K562 (cell line): ENCODE measurements around the gene CCDC116. TPM values are rescaled to one million over a fixed set of nuclear protein-coding genes. Genes with fewer than 3 reads are reported as not detected.

Source experiments
- BACH1 ChIP-seq: fragments of 200-800 bp; sonication (Bioruptor generic); IDR thresholded peaks from 2 replicates; pipeline ENCODE4 v1.6.1; 2016; ENCODE audit warnings: missing genetic modification characterization, missing compliant biosample characterization
- CEBPG ChIP-seq, 3 experiments: fragments of 200-800 bp in 1 of 3; sonication (Bioruptor generic) in 1 of 3; sonication (generic) in 1 of 3; formaldehyde crosslinking in 1 of 3; IDR thresholded peaks in 2 of 3; conservative IDR thresholded peaks in 1 of 3; 2 replicates each; pipeline versions ENCODE4 v1.6.1 to v1.8.0; 2016 to 2022; ENCODE audit warnings: missing compliant biosample characterization in 2 of 3, missing genetic modification characterization in 2 of 3, mild to moderate bottlenecking in 1 of 3, missing genetic modification reagents in 1 of 3
- CHD1 ChIP-seq: fragments of 200-600 bp; sonication (generic); IDR thresholded peaks from one replicate; pipeline ENCODE4 v1.6.1; 2012; ENCODE audit warnings: mild to moderate bottlenecking, moderate library complexity, low read length, inconsistent platforms
- ETV1 ChIP-seq: fragments of 450-650 bp; conservative IDR thresholded peaks from 2 replicates; pipeline ENCODE4 v1.6.1; 2016; ENCODE audit warnings: missing genetic modification characterization, control low read depth, low read depth, missing compliant biosample characterization
- GTF2F1 ChIP-seq: IDR thresholded peaks from 2 replicates; pipeline ENCODE4 v1.6.1; 2011; ENCODE audit warnings: low read depth, low read length, improper control_type of control experiment
- HNRNPLL ChIP-seq: fragments of 200-400 bp; formaldehyde crosslinking; IDR thresholded peaks from 2 replicates; pipeline ENCODE4 v1.6.1; 2017; ENCODE audit warnings: low read length, low read depth, mild to moderate bottlenecking; ENCODE audit not compliant: poor library complexity, severe bottlenecking
- HNRNPUL1 ChIP-seq: fragments of 200-400 bp; formaldehyde crosslinking; IDR thresholded peaks from 2 replicates; pipeline ENCODE4 v1.6.1; 2017; ENCODE audit warnings: low read length
- MCM3 ChIP-seq: fragments of 450-650 bp; IDR thresholded peaks from 2 replicates; pipeline ENCODE4 v1.6.1; 2016
- MIER1 ChIP-seq: fragments of 450-650 bp; IDR thresholded peaks from 2 replicates; pipeline ENCODE4 v1.6.1; 2016; ENCODE audit warnings: antibody characterized with exemption, mild to moderate bottlenecking, low read depth
- MTF1 ChIP-seq: fragments of 250-450 bp; sonication (Bioruptor Pico); IDR thresholded peaks from 2 replicates; pipeline ENCODE4 v1.9.0; 2021; ENCODE audit warnings: moderate library complexity, mild to moderate bottlenecking, inconsistent platforms, borderline replicate concordance
- MYC ChIP-seq, 2 experiments: fragments of 250-450 bp in 1 of 2; sonication (Bioruptor Pico) in 1 of 2; IDR thresholded peaks; 2 replicates each; pipeline versions ENCODE4 v1.5.1 to v1.6.1; 2012 to 2021; ENCODE audit warnings: low read depth in 2 of 2, borderline replicate concordance in 1 of 2, improper control_type of control experiment in 1 of 2, low read length in 1 of 2, mild to moderate bottlenecking in 1 of 2, moderate library complexity in 1 of 2
- NFXL1 ChIP-seq: fragments of 450-650 bp; formaldehyde crosslinking; IDR thresholded peaks from 2 replicates; pipeline ENCODE4 v1.4.0; 2021; ENCODE audit warnings: mild to moderate bottlenecking
- NR3C1 ChIP-seq: sonication (generic); formaldehyde crosslinking; IDR thresholded peaks from 2 replicates; pipeline ENCODE4 v1.8.1; 2022; ENCODE audit warnings: missing genetic modification reagents
- PRMT5 ChIP-seq: sonication (generic); formaldehyde crosslinking; IDR thresholded peaks from 2 replicates; pipeline ENCODE4 v1.5.0; 2020; ENCODE audit warnings: missing genetic modification reagents
- SUPT5H ChIP-seq: fragments of 450-650 bp; IDR thresholded peaks from 2 replicates; pipeline ENCODE4 v1.6.1; 2016
- TFAM ChIP-seq: fragments of 250-450 bp; sonication (Bioruptor Pico); conservative IDR thresholded peaks from 2 replicates; pipeline ENCODE4 v1.5.0; 2021; ENCODE audit warnings: mild to moderate bottlenecking, moderate library complexity
- ZFPM2 ChIP-seq: fragments of 250-450 bp; sonication (Bioruptor Pico); IDR thresholded peaks from 2 replicates; pipeline ENCODE4 v1.5.1; 2022; ENCODE audit warnings: mild to moderate bottlenecking
- ZNF23 ChIP-seq: fragments of 250-450 bp; sonication (Bioruptor Pico); IDR thresholded peaks from 2 replicates; pipeline ENCODE4 v1.4.0; 2020; ENCODE audit warnings: mild to moderate bottlenecking
- ZNF354B ChIP-seq: fragments of 250-450 bp; sonication (Bioruptor Pico); IDR thresholded peaks from 2 replicates; pipeline ENCODE4 v1.4.0; 2020
- ZNF408 ChIP-seq: fragments of 250-450 bp; sonication (Bioruptor Pico); IDR thresholded peaks from 2 replicates; pipeline ENCODE4 v1.4.0; 2020; ENCODE audit warnings: low read depth, mild to moderate bottlenecking, moderate library complexity
- ZNF717 ChIP-seq: fragments of 250-450 bp; sonication (Bioruptor Pico); IDR thresholded peaks from 2 replicates; pipeline ENCODE4 v1.5.0; 2021
- ZNF764 ChIP-seq: fragments of 250-450 bp; sonication (Bioruptor Pico); IDR thresholded peaks from 2 replicates; pipeline ENCODE4 v1.4.0; 2020; ENCODE audit warnings: low read depth, mild to moderate bottlenecking, moderate library complexity
- polyA plus RNA-seq, 8 experiments: library from polyadenylated mRNA; depleted of rRNA in 4 of 8; stranded (reverse) in 5 of 8; unstranded in 3 of 8; fragments of >200 nt; fragmentation: Nextera tagmentation in 2 of 8; fragmentation: Illumina TruSeq in 1 of 8; extraction: Ambion mirVana in 2 of 8; extraction: Trizol in 1 of 8; gene quantifications; 2 replicates each; pipeline versions ENCODE4 v1.2.1 to v1.2.3, GENCODE V29; 2011 to 2014; ENCODE audit warnings: inconsistent platforms in 1 of 8, missing spikeins in 1 of 8
- total RNA-seq, 7 experiments: library from RNA; depleted of rRNA in 6 of 7; stranded (reverse); fragments of >200 nt in 6 of 7; fragmentation: Illumina TruSeq in 2 of 7; extraction: Trizol in 2 of 7; gene quantifications; 2 replicates each; pipeline versions ENCODE4 v1.2.1 to v1.2.3, GENCODE V29; 2011 to 2021; ENCODE audit warnings: low replicate concordance in 1 of 7
- TF ChIP-seq, protein P1 (sequence below): fragments of 250-450 bp; sonication (Bioruptor Pico); IDR thresholded peaks from 2 replicates; pipeline ENCODE4 v1.8.0; 2022; ENCODE audit warnings: inconsistent platforms
- TF ChIP-seq, protein P2 (sequence below): fragments of 250-450 bp; sonication (Bioruptor Pico); IDR thresholded peaks from 2 replicates; pipeline ENCODE4 v1.4.0; 2020; ENCODE audit warnings: borderline replicate concordance

Gene CCDC116
- total and polyA plus RNA-seq, 9 of the 15 experiments (the other 6 are each of a cell fraction or from before 2014, with no cell fraction given): 1.6 to 11.3 (median 4.7) TPM

DNA sequence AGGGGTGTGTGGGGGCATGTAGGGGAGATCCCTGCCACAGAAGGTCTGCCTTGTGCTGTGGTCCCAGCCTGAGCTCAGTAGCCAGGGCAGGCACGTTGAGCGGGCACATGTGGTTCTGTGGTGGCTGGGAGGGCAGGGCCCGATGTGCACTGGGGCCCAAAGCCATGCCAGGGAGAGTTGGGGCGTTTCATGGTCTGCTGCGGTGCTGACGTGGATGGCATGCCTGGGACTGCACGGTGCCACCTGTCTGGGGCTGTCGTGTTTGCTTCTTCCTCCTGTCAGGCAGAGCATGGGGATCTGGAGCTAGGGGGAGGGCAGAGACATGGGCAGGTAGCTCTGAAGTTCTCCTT lies 52.6 kb downstream of the CCDC116 start (continued):
- no peak for TF ChIP-seq CHD1
- TF ChIP-seq MCM3: no peak
- 0 out of 2 replicates have a peak, but pooled peaks have one; percentile 11 for TF ChIP-seq PRMT5
- TF ChIP-seq, protein P1, sequence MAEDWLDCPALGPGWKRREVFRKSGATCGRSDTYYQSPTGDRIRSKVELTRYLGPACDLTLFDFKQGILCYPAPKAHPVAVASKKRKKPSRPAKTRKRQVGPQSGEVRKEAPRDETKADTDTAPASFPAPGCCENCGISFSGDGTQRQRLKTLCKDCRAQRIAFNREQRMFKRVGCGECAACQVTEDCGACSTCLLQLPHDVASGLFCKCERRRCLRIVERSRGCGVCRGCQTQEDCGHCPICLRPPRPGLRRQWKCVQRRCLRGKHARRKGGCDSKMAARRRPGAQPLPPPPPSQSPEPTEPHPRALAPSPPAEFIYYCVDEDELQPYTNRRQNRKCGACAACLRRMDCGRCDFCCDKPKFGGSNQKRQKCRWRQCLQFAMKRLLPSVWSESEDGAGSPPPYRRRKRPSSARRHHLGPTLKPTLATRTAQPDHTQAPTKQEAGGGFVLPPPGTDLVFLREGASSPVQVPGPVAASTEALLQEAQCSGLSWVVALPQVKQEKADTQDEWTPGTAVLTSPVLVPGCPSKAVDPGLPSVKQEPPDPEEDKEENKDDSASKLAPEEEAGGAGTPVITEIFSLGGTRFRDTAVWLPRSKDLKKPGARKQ (CRISPR knock-in tag): no peak
- TF ChIP-seq NR3C1 (CRISPR knock-in tag): no peak
- no peak for TF ChIP-seq GTF2F1
- TF ChIP-seq ZNF354B (CRISPR knock-in tag): no peak
- TF ChIP-seq HNRNPLL: no peak
- TF ChIP-seq MTF1 (CRISPR knock-in tag): no peak
- TF ChIP-seq ZFPM2 (CRISPR knock-in tag): 0 out of 2 replicates have a peak, but pooled peaks have one; percentile 20
- TF ChIP-seq SUPT5H: peak; percentile 70
- no peak for TF ChIP-seq ZNF408 (CRISPR knock-in tag)
- TF ChIP-seq MIER1: no peak
- no peak for TF ChIP-seq CEBPG (CRISPR knock-in tag; IDR thresholded peaks at IDR 0.05)
- no peak for TF ChIP-seq CEBPG (tag; conservative IDR thresholded peaks at IDR 0.05 in 1 of 2, IDR thresholded peaks at IDR 0.05 in 1 of 2)
- TF ChIP-seq ZNF764 (CRISPR knock-in tag): no peak
- no peak for TF ChIP-seq ETV1
- TF ChIP-seq BACH1 (tag): no peak
- TF ChIP-seq HNRNPUL1: no peak
- TF ChIP-seq NFXL1 (CRISPR knock-in tag): no peak
- TF ChIP-seq, protein P2, sequence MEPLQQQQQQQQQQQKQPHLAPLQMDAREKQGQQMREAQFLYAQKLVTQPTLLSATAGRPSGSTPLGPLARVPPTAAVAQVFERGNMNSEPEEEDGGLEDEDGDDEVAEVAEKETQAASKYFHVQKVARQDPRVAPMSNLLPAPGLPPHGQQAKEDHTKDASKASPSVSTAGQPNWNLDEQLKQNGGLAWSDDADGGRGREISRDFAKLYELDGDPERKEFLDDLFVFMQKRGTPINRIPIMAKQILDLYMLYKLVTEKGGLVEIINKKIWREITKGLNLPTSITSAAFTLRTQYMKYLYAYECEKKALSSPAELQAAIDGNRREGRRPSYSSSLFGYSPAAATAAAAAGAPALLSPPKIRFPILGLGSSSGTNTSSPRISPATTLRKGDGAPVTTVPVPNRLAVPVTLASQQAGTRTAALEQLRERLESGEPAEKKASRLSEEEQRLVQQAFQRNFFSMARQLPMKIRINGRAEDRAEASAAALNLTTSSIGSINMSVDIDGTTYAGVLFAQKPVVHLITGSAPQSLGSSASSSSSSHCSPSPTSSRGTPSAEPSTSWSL: no peak
- TF ChIP-seq TFAM (CRISPR knock-in tag): no peak
- no peak for TF ChIP-seq MYC (IDR thresholded peaks at IDR 0.05; ENCODE audit: low read depth, low read length)
- no peak for TF ChIP-seq MYC (CRISPR knock-in tag; IDR thresholded peaks at IDR 0.05; ENCODE audit: borderline replicate concordance, low read depth)
- TF ChIP-seq ZNF717 (CRISPR knock-in tag): no peak
- TF ChIP-seq ZNF23 (CRISPR knock-in tag): no peak
